HG02943 (cell line): ENCODE data around the gene RPS6KA2.

Experiments
- ATAC-seq: cut with Tn5 transposase; IDR thresholded peaks from one replicate; pipeline ENCODE4 v1.9.1; 2021; ENCODE audit warnings: mild to moderate bottlenecking, low read depth, moderate library complexity; ENCODE audit not compliant: unreplicated experiment

The RPS6KA2 gene

DNA sequence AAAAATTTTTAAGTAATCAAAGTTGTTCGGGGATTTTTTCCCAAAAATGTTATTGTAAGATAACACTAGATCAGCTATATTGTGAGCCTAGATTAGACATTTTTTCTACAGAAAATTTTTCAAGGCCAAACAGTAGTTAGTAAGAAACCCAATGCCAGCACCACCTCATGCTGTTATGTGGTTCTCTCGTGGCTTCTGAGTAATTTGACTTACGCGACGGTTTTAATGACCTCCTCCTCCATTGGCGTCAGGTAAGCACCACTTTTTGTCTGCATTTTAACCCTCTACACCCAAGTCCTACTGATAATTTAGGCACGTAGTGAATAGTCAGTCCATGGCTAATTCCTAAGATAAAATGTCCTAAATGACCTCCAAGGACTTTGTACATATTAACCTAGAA, 9.7 kb downstream of the RPS6KA2 start:
- no peak for ATAC-seq

DNA sequence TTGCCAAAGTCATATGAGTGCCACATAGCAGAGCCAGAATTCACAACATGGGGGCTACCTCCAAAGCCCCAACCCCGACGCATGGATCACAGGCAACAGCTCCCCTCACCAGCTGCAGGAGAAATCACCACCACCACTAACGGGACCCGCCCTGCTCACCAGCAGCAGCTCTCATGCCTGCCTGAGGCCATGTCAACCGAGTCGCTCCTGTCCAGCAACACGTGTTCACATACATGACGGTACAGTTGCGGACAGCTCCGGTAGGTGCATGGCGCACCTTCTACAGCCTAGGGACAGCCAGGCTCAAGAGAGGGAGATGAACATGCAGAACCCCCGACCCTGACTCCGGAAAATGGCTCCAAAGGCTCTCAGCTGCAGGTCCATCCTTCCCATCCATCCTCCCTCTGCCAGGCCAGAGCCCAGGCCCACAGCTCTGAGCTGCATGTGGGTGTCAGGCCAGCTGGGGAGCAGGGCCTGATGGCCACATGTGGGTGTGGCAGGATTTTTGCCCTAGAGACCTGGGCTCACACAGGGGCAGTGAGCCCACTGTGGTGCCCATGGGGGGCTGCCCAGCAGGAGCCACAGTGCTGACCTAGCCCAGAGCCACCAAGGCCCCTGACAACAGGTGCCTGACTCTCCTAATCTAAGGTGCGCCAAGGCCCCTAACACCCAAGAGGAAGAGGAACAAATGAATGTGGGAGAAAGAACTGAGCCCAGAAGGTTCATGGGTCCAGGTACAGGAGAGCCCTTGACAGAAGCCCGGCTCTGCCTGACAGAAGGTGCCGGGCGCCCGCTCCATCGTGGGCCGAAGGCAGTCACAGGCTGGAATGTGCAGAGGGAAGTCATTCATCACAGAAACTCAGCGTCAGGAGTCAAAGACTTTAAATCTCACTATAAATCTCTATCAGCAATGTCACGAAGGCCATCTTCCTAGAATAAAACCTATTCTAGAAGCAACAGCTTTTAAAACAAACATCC, 10.5 kb downstream of the RPS6KA2 start:
- ATAC-seq, result no peak

DNA sequence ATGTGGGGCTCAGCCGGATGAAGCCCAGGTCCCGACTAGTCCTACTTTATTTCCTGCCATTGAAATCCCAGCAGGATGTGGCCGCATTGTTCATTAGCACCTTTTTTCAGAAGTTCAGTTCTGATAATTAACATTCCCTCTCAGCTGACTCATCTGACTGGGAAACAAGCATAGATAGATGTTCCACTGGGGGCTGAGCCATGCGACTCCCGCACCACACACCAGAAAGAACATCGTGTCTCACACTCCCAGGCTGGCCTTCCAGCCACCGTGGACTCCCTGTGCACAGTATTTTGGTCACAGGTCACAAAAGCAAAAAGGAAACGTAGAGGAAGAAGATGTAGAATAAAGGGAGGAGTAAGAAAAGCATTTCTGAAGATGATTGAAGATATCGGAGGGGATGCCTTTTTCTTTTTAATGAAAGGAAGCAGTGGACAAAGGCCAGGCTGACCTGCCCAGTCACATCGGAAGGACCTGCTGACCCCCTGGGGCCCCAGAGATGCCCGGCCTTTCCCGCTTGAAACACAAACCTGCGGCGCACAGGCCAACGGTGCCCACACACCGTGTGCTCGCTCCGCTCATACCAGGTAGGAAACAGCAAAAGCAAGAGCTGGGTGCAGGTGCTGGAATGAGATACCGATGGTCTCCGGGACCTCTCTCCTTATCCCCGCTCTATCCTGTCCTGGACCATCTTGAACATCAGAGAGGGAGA, 11.8 kb downstream of the RPS6KA2 start:
- no peak for ATAC-seq

GRCh38 chr6:166614589-166614988, 12.5 kb downstream of the RPS6KA2 start:
- no peak for ATAC-seq

DNA sequence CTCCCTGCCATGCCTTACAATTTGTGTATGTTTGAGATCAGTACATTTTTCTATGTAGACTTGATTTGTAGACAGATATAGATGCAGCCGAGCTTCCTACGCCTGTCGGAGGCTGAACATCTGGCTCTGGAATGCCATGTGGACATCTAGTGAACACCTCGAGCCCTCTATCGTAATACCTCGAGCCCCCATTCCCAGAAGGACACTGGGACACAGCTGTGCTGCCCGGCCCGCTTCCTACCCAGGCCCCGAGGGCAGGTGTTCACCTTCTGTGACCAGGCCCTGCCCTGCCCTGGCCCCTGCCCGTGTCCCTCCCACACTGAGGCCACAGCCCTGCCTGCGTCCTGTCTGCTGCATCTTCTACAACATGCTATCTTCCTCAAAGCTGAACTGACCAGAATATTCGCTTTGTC, 12.9 kb downstream of the RPS6KA2 start:
- no peak for ATAC-seq

DNA sequence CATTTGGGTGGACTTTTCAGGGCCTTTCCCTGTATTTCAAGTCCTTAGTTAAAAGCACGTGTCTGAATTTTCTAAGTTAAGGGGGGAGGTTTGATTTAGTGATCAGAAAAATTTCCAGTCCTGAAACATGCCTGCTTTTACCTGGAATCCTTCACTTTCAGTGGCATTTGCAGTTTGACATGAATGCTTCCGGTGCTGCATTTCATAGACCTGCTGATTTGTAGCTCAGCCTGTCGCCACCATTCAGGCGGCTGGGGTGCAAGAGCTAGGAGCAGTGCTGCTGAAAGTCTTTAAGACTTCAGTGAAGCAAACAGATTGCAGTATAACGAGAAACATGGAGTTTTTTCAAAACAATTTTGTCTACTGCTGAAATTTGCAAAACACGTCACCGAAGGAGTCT, 14.0 kb downstream of the RPS6KA2 start:
- no peak for ATAC-seq

DNA sequence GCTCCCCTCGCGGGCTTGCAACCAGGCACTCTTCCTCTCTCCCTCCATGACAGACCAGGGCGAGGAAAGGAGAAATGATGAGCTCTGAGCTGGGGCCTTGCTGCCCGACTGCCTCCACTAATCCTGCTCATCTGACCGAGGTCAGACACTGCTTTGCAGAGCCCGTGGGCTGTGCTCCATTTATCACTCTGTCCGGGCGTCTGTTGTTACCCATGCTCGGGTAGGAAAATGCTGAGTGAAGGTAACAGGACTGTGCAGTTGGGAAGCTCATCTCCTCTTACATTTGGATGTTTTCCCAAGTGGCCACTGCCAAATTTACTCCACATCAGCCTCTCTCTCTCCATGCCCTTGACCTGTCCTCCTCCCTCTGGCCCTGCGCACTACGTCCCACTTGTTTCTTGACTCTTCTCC, 14.6 kb downstream of the RPS6KA2 start:
- ATAC-seq, result no peak

- no peak for ATAC-seq
Measured at GRCh38 chr6:166611631-166612030, 15.4 kb downstream of the RPS6KA2 start.

DNA sequence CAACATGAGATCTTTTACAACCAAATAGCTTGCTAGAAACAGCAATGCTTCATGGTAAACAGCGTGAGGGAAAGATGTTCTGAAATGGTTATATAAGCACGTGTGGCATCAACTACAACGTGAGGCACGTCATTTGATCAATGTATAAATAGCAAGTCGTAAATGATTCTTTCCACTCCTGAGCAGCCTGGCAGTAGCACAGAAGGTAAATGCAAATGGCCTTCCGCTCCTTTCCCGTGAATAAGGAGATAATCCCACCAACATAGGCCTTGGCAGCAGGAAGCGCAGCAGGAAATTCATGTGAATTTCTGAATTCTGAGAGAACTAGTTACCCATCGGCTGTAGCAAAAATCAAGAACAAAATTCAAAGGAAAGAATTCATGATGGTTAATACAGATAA, 17.0 kb downstream of the RPS6KA2 start:
- no peak for ATAC-seq

GRCh38 chr6:166608774-166609173, 18.3 kb downstream of the RPS6KA2 start:
- ATAC-seq, result no peak

- no peak for ATAC-seq
Measured at GRCh38 chr6:166605752-166606151, 21.3 kb downstream of the RPS6KA2 start.

GRCh38 chr6:166604911-166605310, 22.1 kb downstream of the RPS6KA2 start:
- ATAC-seq, result no peak

DNA sequence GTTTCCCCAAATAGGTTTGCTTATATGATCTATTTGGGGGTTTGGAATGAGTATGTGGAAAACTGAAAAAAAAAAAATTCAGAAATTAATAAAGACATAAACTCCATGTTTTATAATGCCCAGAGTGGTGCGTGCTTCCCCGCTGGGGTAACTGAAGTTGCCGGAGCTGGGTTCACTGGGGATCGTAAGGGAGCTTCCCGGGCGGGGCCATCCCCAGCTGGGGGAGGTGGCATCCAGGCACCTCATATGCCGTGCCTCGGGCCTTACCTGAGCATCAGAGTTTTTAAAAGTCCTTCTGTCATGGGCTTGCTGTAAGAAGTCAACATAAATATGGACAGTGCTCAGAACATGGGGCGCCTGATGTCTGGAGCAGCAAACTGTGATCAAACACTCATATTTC, 22.7 kb downstream of the RPS6KA2 start:
- ATAC-seq, result no peak

DNA sequence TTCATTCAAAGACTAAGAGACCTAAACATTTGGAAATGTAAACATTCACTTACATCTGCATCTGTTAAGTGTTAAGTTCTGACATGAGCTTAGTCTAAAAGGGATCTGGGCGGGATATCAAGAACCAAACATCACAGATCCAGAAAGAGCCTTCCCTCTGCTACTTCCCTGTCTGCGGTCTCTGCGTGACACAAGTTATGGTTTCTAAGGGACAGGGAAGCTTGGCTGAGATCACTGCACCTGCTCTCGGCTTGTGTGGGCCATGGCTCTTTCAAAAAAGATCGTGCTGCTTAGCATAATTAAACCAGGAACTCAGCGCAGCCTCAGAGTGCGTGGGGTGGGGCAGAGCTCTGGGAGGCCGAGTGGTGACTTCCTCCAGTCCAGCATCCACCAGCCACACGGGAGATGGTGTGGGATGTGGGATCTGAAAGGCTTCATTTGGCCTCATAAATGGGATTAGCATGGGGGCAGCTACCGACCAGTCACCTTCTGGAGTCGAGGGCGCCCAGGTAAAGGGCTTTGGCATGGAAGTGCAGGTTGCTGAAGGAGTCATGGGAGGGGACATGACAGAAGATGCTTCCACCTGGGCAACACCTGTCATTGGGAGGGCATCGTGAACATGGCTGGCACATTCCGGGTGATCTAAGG, 23.9 kb downstream of the RPS6KA2 start:
- ATAC-seq, result no peak

- ATAC-seq, result no peak
Measured at GRCh38 chr6:166601956-166602355, 25.1 kb downstream of the RPS6KA2 start.

DNA sequence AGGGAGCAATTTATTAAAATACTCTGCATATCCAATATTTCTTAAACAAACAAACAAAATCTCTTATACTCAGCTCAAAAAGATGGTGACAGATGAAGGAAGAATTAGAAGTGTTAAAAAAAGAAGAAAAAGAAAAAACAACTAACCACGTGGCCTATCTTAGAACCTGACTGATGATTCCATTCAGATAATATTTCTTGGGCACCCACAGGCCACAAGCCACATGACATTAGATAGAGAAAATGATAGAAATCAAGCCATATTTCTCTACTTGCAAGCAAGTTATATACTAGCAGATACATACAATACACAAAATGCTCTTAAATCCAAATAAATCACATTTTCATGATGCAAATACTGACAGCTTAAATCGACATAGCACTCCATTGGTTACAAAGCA, 26.1 kb downstream of the RPS6KA2 start:
- ATAC-seq, result no peak

DNA sequence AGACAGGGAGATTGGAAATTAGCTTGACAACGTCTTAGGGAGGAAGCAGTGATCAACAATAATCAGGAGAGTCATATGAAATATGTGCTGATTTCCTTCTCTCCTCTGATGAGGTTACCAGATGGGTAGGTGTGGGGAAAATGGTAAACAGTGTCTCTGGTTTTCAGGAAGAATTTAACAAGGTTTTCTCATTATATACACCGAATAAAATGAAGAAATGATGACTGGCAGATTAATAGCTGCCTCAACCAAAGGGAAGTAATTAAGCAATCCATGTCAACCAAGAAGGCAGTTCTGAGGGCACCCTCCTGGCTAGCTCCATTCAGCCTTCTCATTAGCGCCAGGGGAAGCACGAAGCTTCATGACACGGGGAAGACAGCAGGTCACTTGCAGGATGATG, 27.8 kb downstream of the RPS6KA2 start:
- no peak for ATAC-seq

DNA sequence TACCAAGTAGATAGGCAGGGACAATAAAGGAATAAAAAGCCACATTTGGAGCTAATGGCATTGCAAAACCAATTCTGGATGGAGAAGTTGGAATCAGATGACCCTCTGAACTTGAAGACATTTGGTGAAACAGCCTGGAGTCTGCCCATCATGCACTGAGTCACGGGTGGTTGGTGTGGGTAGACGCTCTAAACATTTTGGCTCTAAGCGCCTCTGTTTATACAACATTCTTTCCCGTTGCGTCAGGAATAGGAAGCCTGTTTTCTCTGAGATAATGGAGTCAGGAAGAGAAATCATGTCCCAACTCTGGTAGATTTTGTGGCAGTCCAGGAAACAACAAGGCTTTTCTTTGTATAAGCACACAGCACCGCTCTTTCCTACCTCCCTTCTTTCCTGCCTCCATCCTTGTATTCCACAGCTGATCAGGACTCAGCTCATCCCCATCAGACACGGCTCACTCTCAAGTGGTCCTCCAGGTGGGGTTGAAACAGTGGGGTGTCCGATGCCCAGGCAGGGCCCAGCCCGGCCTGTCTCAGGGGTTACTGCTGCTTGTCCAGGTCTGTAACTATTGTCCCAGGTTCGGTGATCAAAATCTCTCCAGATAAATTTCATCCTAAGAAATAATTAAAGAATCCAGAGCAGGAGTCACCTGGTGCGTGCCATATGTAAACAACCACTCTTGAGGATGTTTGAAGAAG, 28.5 kb downstream of the RPS6KA2 start:
- ATAC-seq, result no peak

- ATAC-seq, result no peak
Measured at GRCh38 chr6:166597711-166598440, 29.2 kb downstream of the RPS6KA2 start.
